HCT116 (cell line): ENCODE measurements around the gene CDK1.

Source experiments
- ATF3 ChIP-seq: IDR thresholded peaks from 2 replicates; pipeline ENCODE4 v1.6.1; 2012
- CEBPB ChIP-seq: IDR thresholded peaks from 2 replicates; pipeline ENCODE4 v1.6.1; 2012; ENCODE audit warnings: low read depth
- CTCF ChIP-seq, 3 experiments: fragments of 200-600 bp in 1 of 3; sonication (generic) in 1 of 3; IDR thresholded peaks in 2 of 3; conservative IDR thresholded peaks in 1 of 3; 2 replicates each; pipeline ENCODE4 v1.5.1; 2012 to 2017; ENCODE audit warnings: low read depth in 2 of 3, low read length in 2 of 3, antibody characterized with exemption in 1 of 3, borderline replicate concordance in 1 of 3, control low read depth in 1 of 3, mild to moderate bottlenecking in 1 of 3, mixed read lengths in 1 of 3, mixed run types in 1 of 3, moderate library complexity in 1 of 3; ENCODE audit not compliant: insufficient read depth in 1 of 3
- EGR1 ChIP-seq: IDR thresholded peaks from 2 replicates; pipeline ENCODE4 v1.6.1; 2012; ENCODE audit warnings: low read depth
- EZH2 ChIP-seq: fragments of 200-600 bp; sonication (generic); IDR thresholded peaks from 2 replicates; pipeline ENCODE4 v1.6.1; 2017; ENCODE audit warnings: antibody characterized with exemption, mixed run types
- EZH2phosphoT487 ChIP-seq: fragments of 200-600 bp; IDR thresholded peaks from 2 replicates; pipeline ENCODE4 v1.6.1; 2018; ENCODE audit warnings: antibody characterized with exemption, borderline replicate concordance
- JUND ChIP-seq: IDR thresholded peaks from 2 replicates; pipeline ENCODE4 v1.6.1; 2012
- MAX ChIP-seq: IDR thresholded peaks from 2 replicates; pipeline ENCODE4 v1.6.1; 2012
- POLR2A ChIP-seq: IDR thresholded peaks from 2 replicates; pipeline ENCODE4 v1.7.0; 2011; ENCODE audit warnings: borderline replicate concordance; ENCODE audit not compliant: insufficient read depth, insufficient read length; ENCODE audit errors: extremely low read depth
- POLR2AphosphoS5 ChIP-seq: IDR thresholded peaks from 2 replicates; pipeline ENCODE4 v1.6.1; 2011; ENCODE audit warnings: mild to moderate bottlenecking, low read depth, low read length, moderate library complexity
- RAD21 ChIP-seq: IDR thresholded peaks from 2 replicates; pipeline ENCODE4 v1.6.1; 2012; ENCODE audit warnings: low read depth, mild to moderate bottlenecking
- REST ChIP-seq: IDR thresholded peaks from 2 replicates; pipeline ENCODE4 v1.6.1; 2012; ENCODE audit warnings: low read depth
- SRF ChIP-seq: IDR thresholded peaks from 2 replicates; pipeline ENCODE4 v1.6.1; 2012; ENCODE audit warnings: low read depth

GRCh38 chr10:60733826-60734225 is 44.5 kb upstream of the CDK1 start:
- TF ChIP-seq MAX (no peak), CTCF (IDR thresholded peaks at IDR 0.05 in 2 of 3, conservative IDR thresholded peaks at IDR 0.05 in 1 of 3; ENCODE audit: borderline replicate concordance in 1 of 3, insufficient read depth in 1 of 3, low read depth in 2 of 3, low read length in 2 of 3) (no peak), RAD21 (no peak), CEBPB (no peak), EZH2 (no peak), EGR1 (no peak), REST (no peak), EZH2phosphoT487 (no peak), POLR2AphosphoS5 (no peak), SRF (no peak), POLR2A (no peak), JUND (no peak), ATF3 (no peak)
